GM18499 (cell line): ENCODE data around the gene SLC6A18.
"Not testable (repeated sequence)": the region's sequence is repeated elsewhere in the genome, so short reads cannot be mapped to it uniquely, and the experiment has no call there.

Source experiments
- ATAC-seq: cut with Tn5 transposase; IDR thresholded peaks from one replicate; pipeline ENCODE4 v1.9.1; 2021; ENCODE audit warnings: moderate number of reproducible peaks; ENCODE audit not compliant: insufficient read depth, unreplicated experiment

Gene SLC6A18

GRCh38 chr5:1249366-1250280 lies 24.4 kb downstream of the SLC6A18 start:
- ATAC-seq = no peak

GRCh38 chr5:1251678-1252580 lies 26.7 kb downstream of the SLC6A18 start:
- ATAC-seq = no peak

DNA sequence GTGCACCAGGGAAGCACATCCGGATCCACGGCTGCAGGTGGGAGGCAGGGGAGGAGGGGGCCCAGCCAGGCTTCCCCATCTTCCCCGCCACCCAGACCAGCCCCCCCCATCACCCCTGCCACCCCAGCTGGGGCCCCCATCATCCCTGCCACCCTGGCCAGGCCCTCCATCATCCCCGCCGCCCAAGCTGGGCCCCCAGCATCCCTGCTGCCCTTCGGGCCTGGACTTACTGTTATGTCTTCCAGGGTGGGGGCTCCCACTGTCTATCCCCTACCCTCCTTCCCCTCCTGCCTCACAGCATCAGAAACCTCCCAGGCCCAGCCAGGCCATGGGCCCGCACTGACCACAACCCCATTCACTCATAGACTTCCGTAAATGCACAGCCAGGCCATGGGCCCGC lies 27.5 kb downstream of the SLC6A18 start:
- no peak for ATAC-seq

- no peak for ATAC-seq
These were observed 28.4 kb downstream of the SLC6A18 start for GRCh38 chr5:1253456-1254105.

DNA sequence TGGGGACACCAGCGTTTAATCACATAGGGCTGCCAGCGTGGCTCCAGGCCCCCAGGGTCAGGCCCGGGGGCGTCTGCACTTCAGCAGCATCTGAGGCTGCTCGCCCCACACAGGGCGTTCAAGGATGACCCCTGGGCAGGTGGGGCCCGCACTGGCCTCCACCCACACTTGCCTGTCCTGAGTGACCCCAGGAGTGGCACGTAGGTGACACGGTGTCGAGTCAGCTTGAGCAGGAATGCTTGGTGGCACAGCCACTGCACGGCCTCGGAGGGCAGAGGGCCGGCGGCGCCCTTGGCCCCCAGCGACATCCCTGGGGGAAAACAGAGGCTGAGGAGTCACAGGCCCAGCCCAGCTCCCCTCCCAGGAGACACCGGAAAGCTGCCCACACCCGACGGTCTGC lies 29.0 kb downstream of the SLC6A18 start:
- no peak for ATAC-seq

- no peak for ATAC-seq
These were observed 29.9 kb downstream of the SLC6A18 start for GRCh38 chr5:1255081-1255561.

DNA sequence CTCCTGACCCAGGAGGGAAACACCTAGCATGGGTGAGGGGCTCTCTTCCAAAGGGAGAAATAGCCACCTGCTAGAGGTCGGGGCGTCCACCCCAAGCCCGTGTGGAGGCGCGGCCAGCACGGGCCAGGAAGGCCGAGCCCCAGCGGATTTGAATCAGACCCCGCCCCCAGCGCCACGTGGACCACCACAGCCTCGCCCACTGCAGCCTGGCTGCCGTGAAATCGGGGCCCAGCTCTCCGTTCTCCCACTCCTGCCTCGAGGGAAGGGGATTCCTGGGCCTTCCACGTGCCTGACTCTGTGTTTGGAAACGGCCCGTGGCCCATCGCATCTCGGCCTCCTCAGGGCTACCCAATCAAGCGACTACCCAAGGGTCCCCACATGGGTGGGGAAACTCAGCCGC lies 31.6 kb downstream of the SLC6A18 start:
- ATAC-seq = no peak

GRCh38 chr5:1257363-1257762 lies 32.2 kb downstream of the SLC6A18 start:
- ATAC-seq = no peak

DNA sequence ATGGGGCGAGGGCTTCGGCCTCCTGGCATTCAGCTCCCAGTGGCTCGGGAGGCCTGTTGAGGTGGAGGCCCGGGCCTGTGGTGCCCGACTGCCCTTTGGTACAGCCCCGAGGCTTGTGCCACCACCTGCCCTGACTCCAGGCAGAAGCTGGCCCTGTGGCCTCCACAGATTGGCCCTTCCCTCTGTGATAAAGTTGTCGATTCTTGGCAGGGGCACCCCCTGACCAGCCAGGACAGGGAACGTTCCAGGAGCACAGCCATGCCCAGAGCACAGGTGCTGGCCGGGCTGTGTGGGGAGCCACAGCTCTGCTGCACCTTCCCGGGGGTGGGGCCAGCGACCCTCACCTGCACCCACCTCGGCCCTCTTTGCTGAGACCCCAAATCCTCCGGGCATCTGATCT lies 32.7 kb downstream of the SLC6A18 start:
- ATAC-seq = no peak

DNA sequence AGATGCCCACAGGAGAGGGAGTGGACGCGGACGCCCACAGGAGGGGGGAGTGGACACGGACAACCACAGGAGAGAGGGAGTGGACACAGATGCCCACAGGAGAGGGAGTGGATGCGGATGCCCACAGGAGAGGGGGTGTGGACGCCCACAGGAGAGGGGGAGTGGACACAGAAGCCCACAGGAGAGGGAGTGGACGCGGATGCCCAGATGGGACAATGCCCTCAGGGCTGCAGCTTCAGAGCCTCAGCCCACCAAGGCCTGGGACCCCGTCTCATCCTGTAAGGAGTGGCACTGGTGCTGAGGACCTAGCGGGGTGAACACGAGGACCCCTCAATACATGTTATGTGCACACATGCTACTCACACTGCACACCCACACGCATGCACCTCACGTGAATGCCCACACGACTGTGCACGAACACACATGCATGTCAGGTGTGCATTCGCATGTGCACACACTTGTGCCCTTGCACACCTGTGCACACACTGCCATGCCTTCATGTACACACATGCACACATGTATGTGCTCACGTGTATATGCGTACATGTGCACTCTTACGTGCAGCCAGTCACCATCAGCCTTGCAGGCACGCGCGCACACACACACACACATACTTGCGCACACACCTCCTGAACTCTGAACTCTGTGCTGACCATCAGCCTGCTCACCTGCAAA lies 34.8 kb downstream of the SLC6A18 start:
- ATAC-seq = no peak

DNA sequence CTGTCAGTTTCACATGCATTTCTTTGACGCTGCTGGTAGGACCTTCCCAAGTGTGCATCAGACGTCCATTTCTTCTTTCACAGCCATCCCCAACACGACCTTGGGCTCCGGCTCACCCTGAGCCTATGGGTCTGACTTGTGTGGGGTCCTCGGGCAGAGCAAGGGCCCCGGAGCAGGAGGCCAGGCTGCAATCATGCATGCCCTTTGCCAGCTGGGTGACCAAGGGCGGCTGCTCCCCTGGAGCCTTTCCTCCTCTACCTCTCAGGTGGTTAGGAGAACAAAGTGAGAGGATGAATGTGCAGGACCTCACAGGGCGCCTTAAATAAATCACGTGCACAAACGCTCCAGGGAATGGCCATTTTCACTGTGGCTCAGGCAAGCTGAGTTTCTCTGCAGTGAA lies 36.5 kb downstream of the SLC6A18 start:
- no peak for ATAC-seq

GRCh38 chr5:1262381-1262780 lies 37.2 kb downstream of the SLC6A18 start:
- ATAC-seq = no peak

DNA sequence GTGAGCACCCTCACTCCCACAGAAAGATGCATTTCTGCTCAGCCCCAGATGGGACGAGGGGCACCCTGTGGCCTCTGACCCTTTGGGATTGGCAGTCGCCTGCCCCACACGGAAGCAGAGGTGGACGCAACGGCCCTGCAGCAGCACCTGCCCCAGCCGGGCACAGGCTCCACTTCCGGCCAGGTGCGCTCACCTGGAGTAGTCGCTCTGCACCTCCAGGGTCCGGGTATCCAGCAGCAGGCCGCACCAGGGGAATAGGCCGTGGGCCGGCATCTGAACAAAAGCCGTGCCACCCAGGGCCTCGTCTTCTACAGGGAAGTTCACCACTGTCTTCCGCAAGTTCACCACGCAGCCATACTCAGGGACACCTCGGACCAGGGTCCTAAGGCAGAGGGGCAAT lies 39.0 kb downstream of the SLC6A18 start:
- no peak for ATAC-seq

DNA sequence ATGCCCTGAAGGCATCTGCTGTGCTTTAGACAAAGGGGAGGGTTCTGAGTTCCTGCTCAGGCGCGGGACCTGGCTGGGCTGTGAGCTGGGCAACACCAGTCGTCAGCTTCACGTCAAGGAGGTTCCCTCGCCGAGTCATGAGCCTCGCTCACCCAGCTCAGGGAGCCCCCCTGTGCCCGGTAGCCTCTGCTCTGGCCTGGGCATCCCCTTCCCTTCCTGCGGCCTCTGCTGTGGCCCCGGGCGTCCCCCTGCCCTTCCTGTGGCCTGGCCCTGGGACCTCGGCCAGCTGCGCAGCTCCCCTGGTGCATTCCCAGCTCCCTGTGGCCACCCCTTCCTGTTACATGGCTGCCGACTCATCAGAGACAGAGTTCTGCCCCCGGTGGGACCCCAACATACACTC lies 39.8 kb downstream of the SLC6A18 start:
- no peak for ATAC-seq

- no peak for ATAC-seq
These were observed 40.6 kb downstream of the SLC6A18 start for GRCh38 chr5:1265461-1266455.

- ATAC-seq = no peak
These were observed 41.6 kb downstream of the SLC6A18 start for GRCh38 chr5:1266791-1267190.

- ATAC-seq = not testable (repeated sequence)
These were observed 42.3 kb downstream of the SLC6A18 start for GRCh38 chr5:1267464-1267863.

DNA sequence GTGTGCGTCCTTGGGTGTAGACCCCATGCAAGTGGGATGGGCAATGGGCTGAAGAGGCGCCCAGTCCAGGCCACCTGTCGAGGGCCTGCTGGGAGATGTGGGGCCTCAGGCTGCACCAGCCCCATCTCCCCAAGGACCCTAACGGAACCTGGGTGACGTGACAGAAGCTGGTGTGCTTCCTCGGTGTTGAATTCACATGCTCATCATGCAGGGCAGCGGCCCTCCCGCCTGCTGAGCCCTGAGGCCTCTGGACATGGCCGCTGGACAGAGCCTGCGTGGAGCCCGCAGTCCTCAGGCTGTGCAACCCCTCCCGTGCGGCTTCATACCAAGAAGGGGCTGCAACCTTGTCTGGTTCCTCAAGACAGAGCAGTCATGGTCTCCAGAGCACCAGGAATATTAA lies 42.9 kb downstream of the SLC6A18 start:
- ATAC-seq = no peak

- no peak for ATAC-seq
These were observed 43.5 kb downstream of the SLC6A18 start for GRCh38 chr5:1268666-1269065.
